ENCODE results near the gene CORIN.

Gene CORIN, protein sequence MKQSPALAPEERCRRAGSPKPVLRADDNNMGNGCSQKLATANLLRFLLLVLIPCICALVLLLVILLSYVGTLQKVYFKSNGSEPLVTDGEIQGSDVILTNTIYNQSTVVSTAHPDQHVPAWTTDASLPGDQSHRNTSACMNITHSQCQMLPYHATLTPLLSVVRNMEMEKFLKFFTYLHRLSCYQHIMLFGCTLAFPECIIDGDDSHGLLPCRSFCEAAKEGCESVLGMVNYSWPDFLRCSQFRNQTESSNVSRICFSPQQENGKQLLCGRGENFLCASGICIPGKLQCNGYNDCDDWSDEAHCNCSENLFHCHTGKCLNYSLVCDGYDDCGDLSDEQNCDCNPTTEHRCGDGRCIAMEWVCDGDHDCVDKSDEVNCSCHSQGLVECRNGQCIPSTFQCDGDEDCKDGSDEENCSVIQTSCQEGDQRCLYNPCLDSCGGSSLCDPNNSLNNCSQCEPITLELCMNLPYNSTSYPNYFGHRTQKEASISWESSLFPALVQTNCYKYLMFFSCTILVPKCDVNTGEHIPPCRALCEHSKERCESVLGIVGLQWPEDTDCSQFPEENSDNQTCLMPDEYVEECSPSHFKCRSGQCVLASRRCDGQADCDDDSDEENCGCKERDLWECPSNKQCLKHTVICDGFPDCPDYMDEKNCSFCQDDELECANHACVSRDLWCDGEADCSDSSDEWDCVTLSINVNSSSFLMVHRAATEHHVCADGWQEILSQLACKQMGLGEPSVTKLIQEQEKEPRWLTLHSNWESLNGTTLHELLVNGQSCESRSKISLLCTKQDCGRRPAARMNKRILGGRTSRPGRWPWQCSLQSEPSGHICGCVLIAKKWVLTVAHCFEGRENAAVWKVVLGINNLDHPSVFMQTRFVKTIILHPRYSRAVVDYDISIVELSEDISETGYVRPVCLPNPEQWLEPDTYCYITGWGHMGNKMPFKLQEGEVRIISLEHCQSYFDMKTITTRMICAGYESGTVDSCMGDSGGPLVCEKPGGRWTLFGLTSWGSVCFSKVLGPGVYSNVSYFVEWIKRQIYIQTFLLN
- total RNA-seq, result 0 to 0.44 (median 0.07) reads per million in 3 experiments

DNA sequence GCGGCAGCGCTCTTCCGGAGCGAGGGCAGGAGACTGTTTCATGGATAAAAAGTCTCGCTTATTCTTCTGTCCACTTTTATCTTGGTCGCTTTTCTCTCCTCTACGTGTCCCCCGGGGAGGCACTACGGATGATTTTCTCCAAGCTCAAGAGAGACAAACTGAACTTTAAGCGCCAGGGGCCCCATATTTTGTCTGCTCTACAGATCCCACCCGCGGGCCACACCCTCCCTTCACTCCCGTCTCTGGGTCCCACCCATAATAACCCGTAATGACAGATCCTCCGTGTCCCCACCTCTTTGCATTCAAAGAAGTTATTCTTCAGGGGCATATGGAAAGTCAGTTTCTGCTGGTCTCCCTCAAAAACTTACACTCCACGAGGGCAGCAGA is at the start of gene CORIN:
TSS of gene CORIN (minus strand) at position 160 of the 387 bp plus-strand sequence. CDS start at position 42, 118 bp downstream.
- no peak for DNase-seq

DNA sequence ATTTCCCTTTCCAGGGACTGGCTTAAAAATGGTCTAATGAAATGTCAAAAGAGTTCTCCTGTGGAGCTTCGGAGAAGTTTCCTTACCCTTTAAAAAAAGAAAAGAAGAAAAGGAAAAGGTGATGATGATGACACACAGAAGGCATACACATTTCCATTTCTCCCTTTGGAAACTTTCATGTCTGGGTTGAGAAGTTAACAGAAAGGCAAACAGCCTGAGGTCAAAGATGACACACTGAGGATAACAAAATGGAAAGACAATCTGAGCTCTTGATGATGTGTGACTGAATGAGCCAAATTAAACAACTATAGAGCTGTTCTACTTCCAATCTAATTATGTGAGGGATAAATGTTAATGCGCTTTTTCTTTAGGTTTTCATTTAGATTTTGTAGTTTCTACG is 44.4 kb upstream of the CORIN start:
- no peak for DNase-seq

DNA sequence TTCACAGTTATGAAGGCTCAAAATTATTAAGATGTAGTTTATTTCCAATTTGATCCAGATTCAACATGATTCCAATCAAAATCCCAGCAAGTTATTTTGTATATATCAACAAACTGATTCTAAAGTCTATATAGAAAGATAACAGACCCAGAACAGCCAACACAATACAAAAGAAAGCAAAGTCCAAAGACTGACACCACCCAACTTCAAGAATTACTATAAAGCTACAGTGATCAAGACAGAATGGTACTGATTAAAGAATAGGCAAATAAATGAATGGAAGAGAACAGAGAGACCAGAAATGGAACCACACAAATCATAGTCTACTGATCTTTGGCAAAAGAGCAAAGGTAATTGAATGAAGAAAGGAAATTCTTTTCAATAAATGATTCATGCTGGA is 41.6 kb upstream of the CORIN start:
- DNase-seq, result no peak

DNA sequence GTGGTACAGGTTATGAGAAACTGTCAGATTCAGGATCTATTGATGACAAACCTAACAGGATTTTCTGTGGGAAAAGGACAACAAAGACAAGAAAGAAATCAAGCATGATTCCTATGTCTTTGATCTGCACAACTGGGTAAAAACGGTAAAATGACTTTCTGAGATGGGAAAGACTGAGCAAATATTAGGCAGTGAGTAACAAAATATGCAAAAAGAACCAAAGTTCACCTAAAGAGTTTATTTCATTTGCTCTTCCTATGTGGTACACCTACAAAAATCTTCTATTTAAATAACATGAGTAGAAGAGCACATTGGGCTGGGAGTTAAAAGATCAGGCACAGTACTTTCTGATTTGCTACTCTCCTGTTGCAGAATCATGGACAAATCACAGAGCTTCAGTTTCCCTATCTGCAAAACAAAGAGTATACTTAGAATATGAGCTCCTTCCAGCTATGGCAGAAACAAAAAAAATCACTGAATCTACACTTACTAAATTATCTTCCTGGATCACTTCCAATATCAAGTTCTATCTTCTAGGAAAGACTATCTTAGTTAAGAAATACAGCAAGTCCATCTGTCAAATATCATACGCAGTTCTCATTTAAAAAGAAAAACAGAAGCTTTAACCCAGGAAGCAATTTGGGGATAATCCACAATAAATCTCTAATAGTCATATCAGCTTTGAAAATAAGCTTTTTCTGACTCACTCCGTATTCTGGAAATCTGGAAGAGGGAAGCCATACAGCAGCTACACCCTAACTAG is 39.1 kb upstream of the CORIN start:
- DNase-seq, result no peak

DNA sequence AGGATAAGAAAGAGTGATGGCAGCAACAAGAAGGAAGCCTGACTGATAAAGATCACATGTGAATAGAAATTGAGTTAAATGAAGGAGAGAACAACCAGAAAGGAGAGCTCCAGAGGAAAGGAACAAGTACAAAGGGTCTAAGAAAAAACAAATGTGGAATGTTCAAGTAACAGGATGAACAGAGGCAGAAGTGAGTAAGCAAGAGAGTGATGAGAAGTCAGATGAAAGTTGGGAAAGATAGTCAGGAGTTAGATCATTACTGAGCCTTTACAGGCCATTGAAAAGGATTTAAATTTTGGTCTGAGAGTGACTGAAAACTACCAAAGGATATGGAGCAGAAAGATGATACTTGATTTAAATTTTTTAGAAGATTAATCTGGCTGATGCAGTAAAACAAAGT is 38.4 kb upstream of the CORIN start:
- no peak for DNase-seq

DNA sequence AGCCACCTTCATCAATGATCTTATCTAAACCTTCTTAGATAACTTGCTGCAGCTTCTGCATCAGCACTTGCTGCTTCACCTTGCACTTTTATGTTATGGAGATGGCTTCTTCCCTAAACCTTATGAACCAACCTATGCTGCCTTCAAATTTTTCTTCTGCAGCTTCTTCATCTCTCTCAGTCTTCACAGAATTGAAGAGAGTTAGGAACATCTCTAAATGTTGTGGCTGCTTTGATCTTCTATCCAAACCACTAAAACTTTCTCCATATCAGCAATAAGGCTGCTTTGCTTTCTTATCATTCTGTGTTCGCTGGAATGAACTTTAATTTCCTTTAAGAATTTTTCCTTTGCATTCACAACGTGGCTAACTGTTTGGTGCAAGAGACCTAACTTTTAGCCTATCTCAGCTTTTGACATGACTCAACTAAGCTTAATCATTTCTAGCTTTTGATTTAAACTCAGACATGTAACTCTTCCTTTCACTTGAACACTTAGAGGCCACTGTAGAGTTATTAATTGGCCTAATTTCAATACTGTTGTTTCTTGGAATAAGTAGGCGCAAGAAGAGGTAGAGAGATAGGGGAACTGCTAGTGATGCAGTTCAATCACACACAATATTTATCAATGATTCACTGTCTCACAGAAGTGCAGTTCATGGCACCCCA is 36.1 kb upstream of the CORIN start:
- DNase-seq, result no peak

DNA sequence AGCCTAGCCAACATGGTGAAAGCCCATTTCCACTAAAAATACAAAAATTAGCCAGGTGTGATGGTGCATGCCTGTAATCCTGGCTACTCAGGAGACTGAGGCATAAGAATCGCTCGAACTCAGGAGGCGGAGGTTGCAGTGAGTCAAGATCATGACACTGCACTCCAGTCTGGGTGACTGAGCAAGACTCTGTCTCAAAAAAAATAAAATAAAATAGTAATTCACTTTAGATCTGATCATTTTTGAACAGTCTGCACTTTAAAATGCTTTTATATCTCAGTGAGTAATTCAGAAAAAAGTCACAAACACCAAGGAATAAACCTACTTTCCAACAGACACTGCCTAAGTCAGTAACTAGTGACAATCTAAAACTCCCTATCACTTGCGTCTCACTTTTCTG is 25.6 kb upstream of the CORIN start:
- no peak for DNase-seq

DNA sequence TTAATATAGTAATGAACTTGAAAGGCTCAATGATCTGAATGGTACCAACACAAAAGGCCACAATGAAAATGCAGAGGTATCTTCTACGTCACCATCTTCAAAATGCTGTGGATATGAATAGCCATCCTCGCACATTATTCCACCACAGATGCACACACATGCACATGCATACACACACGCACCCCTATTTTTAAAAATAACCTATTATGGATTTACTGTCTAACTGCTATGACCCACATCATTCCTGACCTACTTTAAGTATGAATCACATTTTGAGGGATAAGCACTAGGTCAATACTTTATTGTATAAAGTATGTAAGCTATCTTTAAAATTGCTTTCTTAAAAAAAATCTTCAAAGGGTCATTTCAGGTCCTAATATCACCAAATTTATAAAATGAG is 24.4 kb upstream of the CORIN start:
- DNase-seq, result no peak

DNA sequence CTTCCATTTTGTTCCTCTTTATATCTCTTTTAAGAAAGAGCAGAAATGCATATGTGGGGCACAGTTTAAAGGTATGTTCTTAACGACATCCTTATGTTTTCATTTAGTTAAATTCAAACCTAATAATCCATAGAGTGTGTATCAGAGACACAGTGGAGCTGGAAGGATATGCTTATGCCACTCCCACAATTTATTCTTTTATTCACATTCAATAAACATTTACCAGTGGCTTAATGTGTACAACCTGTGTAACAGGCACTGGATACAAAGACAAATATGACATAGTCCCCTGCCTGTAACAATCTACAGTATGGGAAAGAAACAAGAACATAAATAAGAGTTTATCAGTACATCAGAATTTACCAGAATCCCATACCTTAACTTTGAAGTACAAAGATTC is 22.4 kb upstream of the CORIN start:
- DNase-seq, result no peak

DNA sequence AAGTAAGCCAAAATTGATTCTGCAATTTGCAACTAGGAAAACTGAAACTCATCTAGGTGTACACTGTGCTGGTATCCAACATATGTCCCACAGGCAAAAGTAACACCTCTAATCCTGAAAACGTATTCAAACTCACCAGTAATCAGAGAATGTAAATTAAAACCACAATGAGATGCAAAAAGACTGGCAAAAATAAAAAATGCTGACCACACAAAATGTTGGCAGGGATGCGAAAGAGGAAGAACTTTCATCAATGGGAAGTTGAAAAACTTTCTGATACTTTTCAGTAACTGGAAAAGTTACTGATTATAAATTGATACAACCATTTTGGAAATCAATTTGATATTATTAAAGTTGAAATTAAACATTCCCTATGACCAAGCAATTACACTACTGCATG is 20.1 kb upstream of the CORIN start:
- no peak for DNase-seq

DNA sequence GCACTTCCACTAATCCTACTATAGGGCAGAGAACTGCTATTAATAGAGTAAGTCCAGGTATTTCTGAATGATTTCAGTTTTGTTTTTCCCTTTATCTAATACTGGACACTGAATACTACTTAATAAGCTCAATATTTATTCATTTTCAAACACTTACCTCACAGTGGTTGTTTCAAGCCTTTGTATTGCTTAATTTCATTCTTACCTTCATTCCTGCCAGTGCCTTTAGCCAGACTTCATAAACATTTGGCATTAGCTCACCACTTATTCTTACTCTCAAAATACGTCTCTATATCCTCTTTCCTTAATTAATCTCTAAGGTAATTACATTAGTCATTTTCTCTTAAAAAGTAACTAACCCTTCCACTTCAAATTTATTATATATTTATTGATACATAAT is 18.8 kb upstream of the CORIN start:
- no peak for DNase-seq

DNA sequence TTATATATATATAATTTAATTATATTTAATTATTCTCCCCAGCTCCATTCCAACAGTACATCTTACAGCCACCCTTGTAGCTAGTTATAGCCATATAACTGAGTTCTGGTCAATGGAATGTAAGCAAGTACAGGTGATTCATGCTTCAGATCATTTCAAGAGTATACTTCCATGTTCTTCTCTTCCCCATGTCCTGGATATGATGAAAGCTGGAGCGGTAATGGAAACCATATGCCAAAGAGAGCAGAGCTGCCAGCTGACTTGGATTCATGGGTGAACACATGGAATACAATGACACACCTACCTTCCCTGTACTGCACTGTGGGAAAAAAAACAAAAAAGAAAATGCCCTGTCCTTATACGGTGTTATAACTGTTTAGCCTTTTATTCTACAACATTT is 17.5 kb upstream of the CORIN start:
- no peak for DNase-seq

DNA sequence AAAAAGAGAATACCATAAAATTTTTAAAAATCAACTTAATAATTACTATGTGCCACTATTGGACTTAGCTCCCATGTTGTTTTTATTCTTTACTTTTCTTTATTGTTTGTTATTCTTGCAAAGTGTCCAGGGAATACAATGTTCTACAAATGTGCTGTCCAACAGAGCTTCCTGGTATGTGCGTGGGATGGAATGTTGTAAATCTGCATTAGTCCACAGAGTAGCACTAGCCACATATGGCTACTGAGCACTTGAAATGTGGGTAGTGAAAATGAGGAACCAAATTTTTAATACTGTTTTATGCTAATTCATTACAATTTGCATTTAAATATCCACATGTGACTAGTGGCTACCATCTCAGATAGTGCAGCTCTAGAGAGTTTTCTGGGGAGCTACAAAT is 14.3 kb upstream of the CORIN start:
- no peak for DNase-seq

DNA sequence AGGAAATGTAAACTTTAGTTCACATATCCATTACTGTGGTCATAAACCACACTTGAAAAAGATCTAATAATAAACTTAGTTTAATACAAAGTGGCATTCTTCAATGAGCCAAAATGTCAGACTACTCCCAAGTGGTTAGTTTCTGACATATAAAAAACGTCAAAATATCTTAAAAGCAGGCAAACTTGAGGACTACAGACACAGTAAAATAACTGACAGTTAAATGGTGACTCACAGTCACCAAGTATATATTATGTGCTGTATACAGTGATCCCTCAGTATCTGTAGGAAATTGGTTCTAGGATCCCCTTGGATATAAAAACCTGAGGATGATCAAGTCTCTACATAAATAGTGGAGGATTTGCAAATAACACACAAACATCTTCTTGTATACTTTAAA is 11.6 kb upstream of the CORIN start:
- DNase-seq, result no peak

DNA sequence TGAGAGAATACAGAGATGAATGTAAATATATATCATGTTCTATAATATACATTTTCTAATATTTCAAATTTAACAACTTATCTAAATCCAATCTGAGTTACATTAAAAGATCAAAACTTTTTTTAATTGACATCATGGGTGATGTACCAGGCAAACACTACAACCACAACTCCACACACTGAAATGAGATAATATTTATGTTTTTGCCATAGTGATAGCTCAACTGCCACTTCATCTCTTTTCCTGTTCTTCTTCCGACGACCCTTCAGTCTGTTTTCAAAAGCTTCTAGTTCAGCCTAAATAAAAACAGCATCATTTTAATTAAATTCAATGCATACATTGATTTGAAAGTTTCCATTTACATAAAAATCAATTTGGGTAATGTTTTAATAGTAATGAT is 10.2 kb upstream of the CORIN start:
- no peak for DNase-seq

DNA sequence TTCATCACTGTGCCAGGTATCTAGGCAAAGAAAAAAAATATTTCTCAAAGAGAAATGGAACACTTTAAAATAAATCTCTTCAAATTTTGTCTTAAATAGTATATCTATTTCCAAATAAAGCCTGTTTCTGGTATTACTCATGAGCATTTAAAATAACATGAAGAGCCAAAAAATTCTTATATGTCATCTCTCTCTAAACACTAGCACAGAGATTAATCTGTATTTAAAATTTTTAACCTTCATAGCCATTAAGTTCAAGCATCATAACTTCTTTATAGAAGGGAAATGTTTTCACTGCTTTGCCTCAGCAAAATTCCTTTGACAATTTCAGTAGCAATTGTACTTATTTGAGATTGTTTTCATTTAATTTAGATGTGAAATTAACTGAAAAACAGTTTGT is 5.1 kb upstream of the CORIN start:
- no peak for DNase-seq

DNA sequence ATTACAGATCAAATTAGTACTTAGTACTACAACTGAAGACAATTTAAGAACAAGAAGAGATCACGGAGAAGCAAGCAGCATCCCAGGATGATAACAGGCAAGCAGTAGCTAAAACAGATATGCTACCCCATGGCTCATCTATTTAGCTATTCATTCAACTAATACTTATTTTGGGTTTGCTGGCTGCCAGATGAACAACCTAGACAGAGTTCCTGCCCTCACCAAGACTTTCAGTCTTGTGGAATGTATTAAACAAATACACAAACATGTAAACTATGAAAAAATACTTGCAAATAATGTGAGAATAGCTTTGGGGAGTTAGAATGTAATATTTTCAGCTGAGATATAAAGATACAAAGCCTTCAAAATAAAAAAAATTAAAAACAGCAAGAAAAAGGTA is 2.4 kb upstream of the CORIN start:
- no peak for DNase-seq

DNA sequence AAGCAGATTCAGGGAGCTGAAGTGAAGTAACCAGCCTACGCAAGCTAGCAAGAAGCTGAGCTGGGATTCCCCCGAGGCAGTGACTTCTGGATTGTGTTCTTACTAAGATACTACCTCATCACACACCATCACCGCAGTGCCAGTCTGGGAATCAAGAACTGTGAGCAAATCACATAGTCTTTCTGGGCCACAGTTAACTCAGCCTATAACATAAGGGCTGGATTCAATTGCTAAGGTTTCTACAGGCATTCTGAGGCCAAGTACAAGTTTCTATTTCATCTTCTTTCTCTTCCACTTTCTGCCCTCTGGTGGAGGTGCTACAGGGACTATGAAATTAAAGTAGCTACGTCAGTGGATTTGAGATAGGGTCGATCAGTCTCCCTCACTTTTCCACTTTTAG is 1.4 kb upstream of the CORIN start:
- peak; percentile 21 for DNase-seq

DNA sequence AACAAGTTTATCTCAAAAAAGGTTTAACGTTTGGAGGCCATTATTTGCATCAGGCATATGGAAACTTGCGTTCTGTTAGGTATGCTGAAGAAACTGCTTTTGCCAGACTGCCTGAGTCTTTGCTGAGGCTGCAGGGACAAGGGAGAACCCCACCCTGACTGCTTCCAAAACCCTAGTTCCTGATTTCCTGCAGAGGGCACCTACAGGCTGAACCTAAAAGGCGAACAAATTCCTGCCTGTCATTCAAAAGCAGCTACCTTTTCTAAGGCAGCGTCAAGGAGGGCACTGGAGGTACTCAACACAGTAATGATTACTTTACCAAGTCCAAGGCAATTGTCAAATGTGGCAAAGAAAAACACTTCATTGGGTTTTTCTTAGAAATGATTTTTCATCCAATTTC is 578 bp upstream of the CORIN start:
- DNase-seq, result no peak

DNA sequence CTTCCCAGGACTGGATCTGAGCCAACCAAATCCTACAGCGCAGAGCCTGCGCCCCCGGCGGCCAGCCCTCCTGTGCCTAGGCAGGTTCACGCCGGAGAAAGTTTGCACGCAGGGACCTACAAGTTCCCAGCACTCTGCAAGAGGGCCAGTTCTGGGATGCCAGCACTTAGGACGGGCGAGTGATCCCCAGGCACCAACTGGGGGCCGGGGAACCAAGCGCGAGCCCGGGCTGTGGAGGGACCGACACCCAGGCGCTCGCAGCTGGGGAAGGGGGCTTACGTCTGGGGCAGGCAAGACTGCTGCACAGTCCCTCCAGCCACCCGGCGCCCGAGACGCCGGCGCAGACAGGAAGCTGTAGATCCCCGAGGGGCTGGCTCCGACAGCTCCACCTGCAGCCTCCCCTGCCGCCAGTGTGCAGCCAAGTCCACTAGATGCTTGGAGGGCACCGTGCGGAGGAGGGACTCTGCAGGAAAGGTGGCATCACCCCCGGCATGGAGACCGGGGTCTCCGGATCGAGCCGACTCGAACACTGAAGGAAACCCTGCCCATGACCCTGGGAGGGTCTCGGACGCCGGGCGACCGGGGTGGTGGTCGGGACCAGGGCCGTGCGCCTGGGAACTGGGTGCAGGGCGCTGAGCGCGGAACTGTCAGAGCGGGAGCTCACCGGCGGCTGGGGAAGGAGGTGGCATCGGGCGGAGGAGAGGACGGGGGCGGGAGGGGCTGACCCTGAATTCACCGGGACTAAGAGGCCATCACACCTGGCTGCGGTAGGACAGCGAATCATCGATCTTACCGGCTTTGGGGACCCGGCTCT is 566 bp downstream of the CORIN start:
- peak; percentile 33 for DNase-seq

DNA sequence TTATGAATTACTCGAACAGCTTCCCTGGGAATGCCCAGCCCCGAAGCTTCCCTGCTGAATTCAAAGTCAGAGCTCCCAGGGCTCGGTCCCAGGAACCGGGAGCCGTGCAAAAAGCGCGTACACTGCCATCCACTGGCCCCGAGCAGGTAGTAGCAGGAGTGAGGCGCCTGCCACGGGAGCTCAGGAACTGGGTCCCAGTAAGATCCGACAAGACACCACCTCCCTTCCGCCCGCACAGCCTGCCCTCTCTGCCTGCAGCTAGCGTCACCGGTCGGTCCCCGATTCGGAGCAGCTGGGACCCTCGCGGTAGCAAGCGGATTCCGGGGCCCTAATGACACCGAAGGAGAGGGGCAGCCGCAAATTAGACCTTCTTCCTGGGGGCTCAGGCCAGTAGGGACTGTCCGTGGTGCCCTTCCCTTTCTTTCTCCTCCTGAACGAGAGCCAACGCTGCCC is 1.2 kb downstream of the CORIN start:
- DNase-seq, result peak; percentile 34

Data from central memory CD4-positive, alpha-beta T cell (primary cell).